ENCODE results near the gene MEIS3.
A peak's percentile ranks its signal among the peaks of the same experiment; 100 is the strongest.

Gene MEIS3

DNA sequence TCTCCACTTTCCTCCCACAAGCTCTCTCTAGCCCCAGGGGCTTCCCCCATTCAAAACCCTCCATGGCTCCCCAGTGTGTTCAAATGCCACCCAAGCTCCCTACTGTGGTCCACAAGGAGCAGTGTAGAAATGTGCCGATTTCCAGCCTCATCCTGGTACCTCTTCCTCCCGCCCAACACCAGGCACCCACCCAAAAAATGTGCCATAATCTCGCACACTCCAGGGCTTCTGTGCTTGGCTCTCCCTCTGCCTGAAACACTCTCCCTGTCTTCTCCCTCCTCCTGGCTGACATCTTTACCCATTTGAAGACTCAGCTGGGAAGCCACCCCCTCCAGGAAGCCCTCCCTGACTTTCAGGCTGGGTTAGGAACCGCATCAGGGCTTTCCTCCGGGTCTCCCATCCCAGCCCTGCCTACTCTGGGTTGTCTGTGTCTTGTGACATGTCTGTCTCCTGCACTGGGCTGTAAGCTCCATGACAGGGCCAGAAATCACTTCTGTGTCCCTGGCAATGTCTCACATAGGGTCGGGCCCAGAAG lies 16.6 kb upstream of the MEIS3 start:
- DNase-seq = no peak
- no peak for ATAC-seq

DNA sequence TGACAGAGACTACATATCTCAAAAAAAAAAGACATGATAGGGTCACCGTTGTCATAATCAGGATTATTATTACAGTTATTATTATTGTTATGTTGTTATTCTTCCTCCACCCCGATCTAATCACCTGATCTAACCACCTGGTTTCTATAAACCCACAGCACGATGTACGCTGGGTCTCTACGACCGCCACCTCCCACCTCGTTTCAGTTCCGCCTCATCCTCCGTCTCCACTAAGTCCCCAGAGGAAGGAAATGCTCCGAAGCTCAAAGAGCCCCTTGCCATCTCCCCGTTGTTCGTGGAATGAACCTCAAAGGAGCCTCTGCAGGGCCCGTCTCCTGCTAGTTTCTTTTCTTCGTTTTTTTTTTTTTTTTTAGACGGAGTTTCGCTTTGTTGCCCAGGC lies 15.9 kb upstream of the MEIS3 start:
- DNase-seq (no peak), ATAC-seq (no peak)

- no peak for DNase-seq
- ATAC-seq = no peak
Observed at GRCh38 chr19:47434088-47434487, 14.8 kb upstream of the MEIS3 start.

GRCh38 chr19:47433121-47433520 lies 13.8 kb upstream of the MEIS3 start:
- DNase-seq = no peak

DNA sequence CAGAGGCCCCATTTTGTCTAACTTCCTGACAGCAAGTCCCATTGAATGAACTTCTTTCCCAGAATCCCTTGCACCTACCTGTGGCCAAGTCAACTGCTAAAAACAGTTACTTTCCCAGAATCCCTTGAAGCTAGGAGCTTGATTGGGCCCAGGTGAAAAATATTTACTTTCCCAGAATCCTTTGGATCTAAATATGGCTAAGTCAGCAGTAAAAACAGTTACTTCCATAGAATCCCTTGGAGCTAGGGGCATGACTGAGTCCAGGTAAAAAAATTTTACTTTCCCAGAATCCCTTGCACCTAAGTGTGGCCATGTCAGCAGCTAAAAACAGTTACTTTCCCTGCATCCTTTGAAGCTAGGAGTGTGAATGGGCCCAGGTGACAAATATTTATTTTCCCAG lies 13.2 kb upstream of the MEIS3 start:
- DNase-seq (no peak), ATAC-seq (no peak)

More at GRCh38 chr19:47433121-47433520, 13.8 kb upstream of the MEIS3 start:
- no peak for ATAC-seq

GRCh38 chr19:47432091-47432490 lies 12.8 kb upstream of the MEIS3 start:
- DNase-seq (no peak), ATAC-seq (no peak)

DNA sequence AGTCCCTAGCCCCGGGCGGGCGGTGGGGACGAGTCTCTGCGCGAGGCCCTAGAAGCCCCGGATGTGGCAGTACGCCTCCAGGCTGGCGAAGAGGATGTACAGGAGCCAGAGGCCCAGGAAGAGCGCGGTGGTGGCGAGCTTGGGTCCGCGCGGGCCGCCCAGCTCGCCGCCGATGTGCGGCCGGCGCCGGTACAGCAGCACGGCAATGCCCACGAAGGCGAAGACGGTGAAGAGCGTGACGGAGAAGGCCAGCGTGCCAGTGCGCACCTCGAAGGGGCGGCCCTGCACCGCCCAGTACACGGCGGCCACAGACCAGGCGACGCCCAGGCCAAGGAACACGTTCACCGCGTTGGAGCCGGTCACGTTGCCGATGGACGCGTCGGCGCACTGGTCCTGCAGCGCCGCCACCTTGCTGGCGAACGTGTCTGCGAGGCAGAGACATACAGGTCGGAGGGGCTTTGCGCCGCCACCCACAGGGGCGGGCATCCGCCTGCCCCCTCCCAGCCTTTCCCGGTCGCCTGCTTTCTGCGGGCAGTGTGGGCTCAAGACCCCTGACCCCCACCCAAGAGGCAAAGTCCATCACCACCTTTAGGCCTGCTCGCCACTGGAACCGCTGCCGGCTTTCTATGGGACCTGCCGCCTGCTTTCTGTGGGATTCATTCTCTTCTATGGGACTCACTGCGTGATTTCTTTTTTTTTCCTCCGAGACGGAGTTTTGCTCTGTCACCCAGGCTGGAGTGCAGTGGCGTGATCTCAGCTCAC lies 10.9 kb upstream of the MEIS3 start:
- ATAC-seq = peak; percentile 38
- DNase-seq = peak; percentile 48

- DNase-seq (no peak), ATAC-seq (no peak)
Observed at GRCh38 chr19:47429140-47429793, 9.9 kb upstream of the MEIS3 start.

- DNase-seq (peak; percentile 89), ATAC-seq (peak; percentile 83)
Observed at GRCh38 chr19:47428177-47428894, 9.0 kb upstream of the MEIS3 start.

DNA sequence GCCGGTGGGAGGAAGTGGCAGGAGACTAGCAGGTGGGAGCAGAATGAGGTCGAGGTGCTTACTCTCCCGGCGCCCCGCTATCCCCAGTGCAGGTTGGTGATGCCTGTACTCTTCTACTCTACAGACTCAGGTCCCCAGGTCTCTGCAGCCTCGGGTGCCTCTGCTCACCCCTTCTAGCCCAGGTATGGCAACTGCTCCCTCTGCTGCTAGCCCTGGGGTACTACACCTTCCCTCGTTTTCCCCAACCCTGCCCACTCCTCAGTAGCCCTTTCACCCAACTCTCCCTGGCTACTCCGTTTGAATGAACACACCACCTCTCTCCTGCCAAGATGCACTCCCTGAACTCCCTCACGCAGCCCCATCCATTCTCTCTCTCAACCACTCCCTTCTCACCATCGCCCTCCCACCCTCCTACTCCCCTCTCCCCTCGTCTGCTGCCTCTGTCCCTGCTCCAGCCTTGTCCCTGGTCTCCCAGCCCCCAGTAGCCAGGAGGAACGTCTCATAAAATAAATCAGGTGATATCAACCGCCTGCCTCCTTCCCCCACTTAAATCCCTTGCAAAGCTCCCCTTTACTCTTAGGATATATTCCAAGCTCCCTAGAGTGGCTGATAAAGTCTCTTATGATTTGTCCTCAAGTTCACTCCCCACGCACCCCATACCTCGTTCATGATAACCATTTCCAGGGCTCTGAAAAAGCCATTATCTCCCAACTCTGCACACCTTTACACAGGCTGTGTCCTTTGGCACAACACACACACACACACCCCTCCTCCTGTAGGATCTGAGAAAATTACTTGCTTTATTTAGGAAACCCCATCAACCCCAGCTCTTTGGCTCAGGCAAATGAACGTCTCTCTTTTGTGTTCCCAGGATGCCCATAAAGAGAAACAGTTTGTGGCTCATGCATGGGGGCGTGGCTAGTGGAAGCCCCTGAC lies 8.2 kb upstream of the MEIS3 start:
- DNase-seq (peak; percentile 80), ATAC-seq (peak; percentile 51)

DNA sequence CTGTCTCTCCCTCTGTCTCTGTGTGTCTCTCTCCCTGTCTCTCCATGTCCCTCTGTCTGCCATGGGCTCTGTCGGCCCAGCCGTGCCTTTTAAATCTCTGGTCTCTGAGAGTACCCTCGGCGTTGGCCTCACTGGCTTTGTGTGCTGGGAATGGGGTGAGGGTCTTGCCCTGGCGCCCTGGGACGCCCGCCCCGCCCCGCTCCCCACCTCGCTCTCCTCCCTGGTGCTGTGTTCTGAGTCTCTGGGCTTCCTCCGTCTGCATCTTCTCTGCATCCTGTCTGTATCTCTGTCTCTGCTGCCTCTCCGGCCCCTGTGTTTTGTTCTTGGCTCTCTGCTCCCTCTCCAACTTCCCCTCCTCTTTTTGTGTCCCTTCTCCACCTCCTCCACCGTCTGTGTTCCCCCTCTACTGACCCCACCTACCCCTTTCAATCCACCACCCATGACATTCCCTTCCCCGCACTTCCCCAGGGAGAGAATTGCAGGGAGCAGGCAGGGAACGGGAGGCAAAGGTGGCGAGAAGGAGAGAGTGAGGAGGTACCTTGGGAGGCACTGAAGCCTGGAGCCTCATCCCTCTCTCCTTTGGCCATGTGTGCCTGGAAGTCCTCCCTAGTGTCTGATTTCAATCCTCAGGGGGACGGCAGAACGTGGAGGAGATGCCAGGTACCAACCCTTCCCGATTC lies 4.0 kb upstream of the MEIS3 start:
- no peak for DNase-seq
- ATAC-seq = no peak

DNA sequence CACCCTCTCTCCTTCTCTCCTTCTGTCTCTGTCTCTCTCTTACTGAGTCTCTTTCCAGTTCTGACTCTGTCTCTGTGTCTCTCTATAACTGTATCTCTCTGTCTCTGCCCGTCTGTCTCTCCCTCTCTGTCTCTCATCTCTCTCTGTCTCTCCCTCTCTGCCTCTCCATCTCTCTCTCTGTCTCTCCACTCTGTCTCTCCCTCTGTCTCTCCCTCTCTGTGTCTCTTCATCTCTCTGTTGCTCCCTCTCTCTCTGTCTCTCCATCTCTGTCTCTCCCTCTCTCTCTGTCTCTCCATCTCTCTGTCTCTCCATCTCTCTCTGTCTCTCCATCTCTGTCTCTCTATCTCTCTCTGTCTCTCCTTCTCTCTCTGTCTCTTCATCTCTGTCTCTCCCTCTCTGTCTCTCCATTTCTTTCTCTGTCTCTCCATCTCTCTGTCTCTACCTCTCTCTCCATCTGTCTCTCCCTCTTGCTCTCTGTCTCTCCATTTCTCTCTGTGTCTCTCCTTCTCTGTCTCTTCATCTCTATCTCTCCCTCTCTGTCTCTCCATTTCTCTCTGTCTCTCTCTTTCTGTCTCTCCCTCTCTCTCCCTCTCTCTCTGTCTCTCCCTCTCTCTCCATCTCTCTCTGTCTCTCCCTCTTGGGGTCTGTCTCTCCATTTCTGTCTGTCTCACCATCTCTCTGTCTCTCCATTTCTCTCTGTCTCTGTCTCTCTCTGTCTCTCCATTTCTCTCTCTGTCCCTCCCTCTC lies 3.3 kb upstream of the MEIS3 start:
- ATAC-seq (no peak), DNase-seq (no peak)

DNA sequence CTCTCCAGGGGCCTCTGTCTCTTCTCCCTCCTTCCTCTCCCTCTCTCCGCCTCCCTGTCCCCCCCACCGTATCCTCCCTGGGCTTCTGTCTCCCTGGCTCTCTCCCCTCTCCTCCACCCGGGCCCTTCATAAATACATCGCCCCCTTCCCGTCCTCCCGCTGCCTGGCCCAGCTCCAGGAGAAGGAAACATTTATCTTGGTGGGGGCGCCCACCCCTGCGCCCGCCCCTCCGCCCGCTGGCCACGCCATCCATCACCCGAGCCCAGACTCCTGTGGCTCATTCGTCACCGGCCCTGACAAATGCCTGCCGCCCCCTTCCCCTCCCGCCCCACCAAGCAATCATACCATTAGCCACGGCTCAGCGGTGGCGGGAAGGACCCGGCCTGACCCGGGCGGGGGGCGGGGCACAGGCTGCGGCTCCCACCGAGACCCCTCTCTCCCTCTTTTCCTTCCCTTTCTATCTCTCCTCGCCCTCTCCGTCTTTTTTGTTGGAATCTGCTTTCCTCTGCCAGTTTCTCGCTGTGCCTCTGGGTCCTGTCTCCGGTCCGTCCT lies 2.6 kb upstream of the MEIS3 start:
- no peak for ATAC-seq
- no peak for DNase-seq

GRCh38 chr19:47421244-47421786 lies 2.0 kb upstream of the MEIS3 start:
- no peak for DNase-seq
- ATAC-seq = no peak

DNA sequence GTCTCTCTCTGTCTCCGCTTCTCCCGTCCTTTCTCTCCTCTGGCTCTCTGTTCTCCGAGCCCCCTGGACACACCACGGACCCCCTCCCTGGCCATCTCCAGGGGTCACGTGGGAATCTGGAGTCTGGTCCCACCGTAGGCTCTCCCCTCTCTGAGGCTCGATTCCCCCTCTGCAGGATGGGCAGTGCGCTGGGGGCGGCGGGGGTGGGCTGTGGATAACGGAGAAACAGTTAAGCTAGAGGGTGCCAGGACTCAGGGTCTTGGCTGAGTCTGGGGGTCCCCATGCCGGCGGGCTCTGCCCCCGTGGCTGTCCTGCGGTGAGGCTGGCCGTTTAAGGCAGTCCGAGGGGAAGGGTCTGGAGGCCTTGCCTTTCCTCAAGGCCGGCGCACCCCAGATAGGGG lies 462 bp upstream of the MEIS3 start:
- ATAC-seq (no peak), DNase-seq (no peak)

GRCh38 chr19:47418692-47419029 lies 666 bp downstream of the MEIS3 start:
- no peak for ATAC-seq
- no peak for DNase-seq

DNA sequence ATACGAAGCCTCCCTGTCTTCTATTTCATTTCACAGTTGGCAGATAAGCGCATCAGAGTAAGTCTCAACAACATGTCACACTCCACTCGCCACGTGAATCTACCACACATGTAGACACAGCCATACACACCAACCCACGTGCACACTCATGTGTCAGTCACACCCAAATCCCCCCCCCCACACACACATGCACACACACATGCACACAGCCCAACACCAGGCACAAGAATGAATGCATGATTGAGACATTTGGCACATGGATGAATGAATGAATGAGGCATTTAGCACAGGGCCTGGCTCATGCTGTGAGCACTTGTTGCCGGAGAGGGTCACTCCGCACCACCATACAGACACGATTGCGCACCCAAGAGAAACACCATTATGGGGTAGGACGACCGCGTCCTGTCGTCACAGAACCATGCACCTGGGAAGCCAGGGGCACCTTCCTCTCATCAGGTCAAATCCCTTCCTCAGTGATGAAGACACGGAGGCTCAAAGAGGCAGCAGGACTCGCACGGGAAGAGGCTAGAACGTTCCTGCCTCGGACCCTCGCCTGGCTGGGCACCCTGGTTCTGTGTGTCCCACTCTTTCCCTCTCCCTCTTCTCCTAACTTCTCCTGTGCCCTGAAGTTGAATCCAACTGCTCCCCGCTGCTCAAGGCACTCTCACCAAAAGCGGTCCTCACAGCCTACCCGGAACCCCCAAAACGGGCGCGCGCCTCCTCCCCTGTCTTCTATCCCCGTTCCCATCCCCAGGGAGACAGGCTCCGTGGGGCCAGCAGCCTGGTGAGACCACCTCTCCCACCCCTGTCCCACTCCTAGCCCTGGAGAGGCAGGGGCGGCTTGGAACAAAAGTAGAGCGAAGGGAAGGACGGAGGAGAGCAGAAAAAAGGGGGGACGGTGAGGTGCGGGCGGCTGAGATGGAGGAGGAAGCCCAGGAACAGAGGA lies 1.3 kb downstream of the MEIS3 start:
- ATAC-seq (no peak), DNase-seq (no peak)

DNA sequence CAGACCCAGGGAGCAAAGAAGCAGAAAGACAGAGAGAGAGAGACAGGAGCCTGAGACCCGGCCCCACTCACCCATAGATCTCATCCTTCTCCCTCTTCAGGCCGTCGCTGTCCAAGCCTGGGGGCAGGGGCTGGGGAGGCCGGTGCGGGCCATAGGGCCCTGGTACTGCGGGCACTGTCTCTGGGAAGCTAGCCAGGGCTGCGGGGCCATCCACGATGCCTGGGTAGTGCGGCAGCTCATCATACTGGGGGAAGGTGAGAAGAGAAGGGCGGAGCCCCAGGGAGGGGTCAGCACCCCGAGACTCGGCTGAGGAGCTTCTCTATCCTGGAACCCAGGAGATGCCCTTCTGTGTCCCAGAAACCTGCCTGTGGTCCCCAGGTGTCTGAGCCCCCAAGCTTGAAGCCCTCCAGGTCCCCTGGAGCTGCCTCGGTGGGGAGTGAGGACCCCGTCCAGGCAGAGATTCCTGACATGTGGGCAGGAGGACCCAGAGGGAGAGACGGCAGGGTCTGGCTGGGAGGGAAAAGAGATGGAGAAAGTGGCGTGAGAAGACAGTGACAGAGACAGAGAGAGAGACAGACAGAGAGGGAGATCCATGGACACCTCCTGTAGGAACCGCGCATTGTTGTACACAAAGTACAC lies 2.1 kb downstream of the MEIS3 start:
- ATAC-seq = no peak
- no peak for DNase-seq

DNA sequence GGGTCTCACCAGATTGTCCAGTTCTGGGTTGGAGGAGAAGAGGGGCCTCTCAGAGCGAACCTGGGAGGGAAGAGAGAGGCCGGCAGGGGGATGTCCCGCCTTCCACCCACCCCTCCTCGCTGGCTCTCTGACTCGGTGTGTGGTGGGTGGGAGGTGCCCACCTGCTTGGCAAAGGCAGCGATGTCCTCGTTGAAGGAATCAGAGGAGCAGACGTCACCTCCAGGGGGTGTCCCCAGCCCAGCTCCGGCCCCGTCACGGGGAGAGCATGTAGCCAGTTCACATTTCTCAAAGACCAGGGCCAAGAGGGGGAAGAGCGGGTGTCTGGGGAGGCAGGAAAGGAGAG lies 2.7 kb downstream of the MEIS3 start:
- no peak for DNase-seq
- no peak for ATAC-seq

Measured in stimulated activated naive CD8-positive, alpha-beta T cell treated with anti-CD3 and anti-CD28 coated beads, Interleukin-15, Interleukin-2, amounts not matched to agents 100 U/mL and 50 U/mL, for 24 hours (primary cell).